ENCODE measurements around the gene SRRM1. TPM values are rescaled to one million over a fixed set of nuclear protein-coding genes. Genes with fewer than 3 reads are reported as not detected.

The SRRM1 gene, protein sequence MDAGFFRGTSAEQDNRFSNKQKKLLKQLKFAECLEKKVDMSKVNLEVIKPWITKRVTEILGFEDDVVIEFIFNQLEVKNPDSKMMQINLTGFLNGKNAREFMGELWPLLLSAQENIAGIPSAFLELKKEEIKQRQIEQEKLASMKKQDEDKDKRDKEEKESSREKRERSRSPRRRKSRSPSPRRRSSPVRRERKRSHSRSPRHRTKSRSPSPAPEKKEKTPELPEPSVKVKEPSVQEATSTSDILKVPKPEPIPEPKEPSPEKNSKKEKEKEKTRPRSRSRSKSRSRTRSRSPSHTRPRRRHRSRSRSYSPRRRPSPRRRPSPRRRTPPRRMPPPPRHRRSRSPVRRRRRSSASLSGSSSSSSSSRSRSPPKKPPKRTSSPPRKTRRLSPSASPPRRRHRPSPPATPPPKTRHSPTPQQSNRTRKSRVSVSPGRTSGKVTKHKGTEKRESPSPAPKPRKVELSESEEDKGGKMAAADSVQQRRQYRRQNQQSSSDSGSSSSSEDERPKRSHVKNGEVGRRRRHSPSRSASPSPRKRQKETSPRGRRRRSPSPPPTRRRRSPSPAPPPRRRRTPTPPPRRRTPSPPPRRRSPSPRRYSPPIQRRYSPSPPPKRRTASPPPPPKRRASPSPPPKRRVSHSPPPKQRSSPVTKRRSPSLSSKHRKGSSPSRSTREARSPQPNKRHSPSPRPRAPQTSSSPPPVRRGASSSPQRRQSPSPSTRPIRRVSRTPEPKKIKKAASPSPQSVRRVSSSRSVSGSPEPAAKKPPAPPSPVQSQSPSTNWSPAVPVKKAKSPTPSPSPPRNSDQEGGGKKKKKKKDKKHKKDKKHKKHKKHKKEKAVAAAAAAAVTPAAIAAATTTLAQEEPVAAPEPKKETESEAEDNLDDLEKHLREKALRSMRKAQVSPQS
- 22.7 and 25.1 TPM in 2 replicates for total RNA-seq

GRCh38 chr1:24642481-24643362 is at the start of gene SRRM1:
Gene SRRM1, plus strand, starts transcription at chr1:24643302. Its CDS starts 25 bp downstream, at chr1:24643327.

Other genes starting within 250 kb of the SRRM1 start
- gene STPG1, start 229.5 kb upstream of the SRRM1 start, total RNA-seq, result 3.0 and 4.1 TPM in 2 replicates
- 23.8 and 25.7 TPM in 2 replicates for gene NIPAL3, start 227.5 kb upstream of the SRRM1 start, total RNA-seq
- gene RCAN3, start 140.5 kb upstream of the SRRM1 start, total RNA-seq, result 0.50 and 0.53 TPM in 2 replicates
- gene NCMAP, start 87.2 kb upstream of the SRRM1 start, total RNA-seq, result not detected in 2 replicates
- 493 and 612 TPM in 2 replicates for gene CLIC4, start 102.1 kb downstream of the SRRM1 start, total RNA-seq